B cell (primary cell): ENCODE data around the gene MARS1.

Source experiments
- CTCF ChIP-seq: fragments of 200-600 bp; IDR thresholded peaks from one replicate; pipeline ENCODE4 v1.8.0; 2022; ENCODE audit warnings: antibody characterized with exemption, mild to moderate bottlenecking
- EZH2 ChIP-seq: IDR thresholded peaks from 2 replicates; pipeline ENCODE4 v1.6.1; 2012; ENCODE audit warnings: borderline replicate concordance, low read depth, mild to moderate bottlenecking, moderate library complexity, low read length; ENCODE audit not compliant: insufficient read depth, poor library complexity, severe bottlenecking

DNA sequence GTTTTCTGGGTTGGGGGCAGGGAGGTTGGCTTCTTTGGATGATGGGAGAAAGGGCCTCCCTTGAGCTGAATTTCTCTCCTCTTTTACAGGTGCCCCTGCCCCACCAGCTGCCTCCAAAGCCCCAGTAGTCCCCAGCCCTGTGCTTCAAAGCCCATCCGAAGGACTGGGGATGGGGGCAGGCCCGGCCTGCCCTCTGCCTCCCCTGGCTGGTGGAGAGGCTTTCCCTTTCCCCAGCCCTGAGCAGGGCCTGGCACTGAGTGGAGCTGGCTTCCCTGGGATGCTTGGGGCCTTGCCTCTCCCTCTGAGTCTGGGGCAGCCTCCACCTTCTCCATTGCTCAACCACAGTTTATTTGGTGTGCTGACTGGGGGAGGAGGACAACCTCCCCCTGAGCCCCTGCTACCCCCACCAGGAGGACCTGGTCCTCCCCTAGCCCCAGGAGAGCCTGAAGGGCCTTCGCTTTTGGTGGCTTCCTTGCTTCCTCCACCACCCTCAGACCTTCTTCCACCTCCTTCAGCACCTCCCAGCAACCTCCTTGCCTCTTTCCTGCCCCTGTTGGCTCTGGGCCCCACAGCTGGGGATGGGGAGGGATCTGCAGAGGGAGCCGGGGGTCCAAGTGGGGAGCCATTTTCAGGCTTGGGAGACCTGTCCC is 38.7 kb downstream of the MARS1 start:
- TF ChIP-seq EZH2 (no peak), CTCF (no peak)
